HG02970 (cell line): ENCODE measurements around the gene DPCD.

Experiments
- ATAC-seq: cut with Tn5 transposase; IDR thresholded peaks from one replicate; pipeline ENCODE4 v1.9.1; 2021; ENCODE audit warnings: mild to moderate bottlenecking, moderate library complexity, moderate number of reproducible peaks; ENCODE audit not compliant: unreplicated experiment, low FRiP score

Gene DPCD

GRCh38 chr10:101587725-101588653, at the start of gene DPCD, which contains the start of gene POLL:
Gene DPCD (plus strand): TSS chr10:101588321. CDS start chr10:101588337, 16 bp downstream.
Gene POLL (minus strand): TSS chr10:101588257. CDS start chr10:101587360, 897 bp downstream.
- peak; percentile 82 for ATAC-seq

GRCh38 chr10:101538446-101538845, 49.7 kb upstream of the DPCD start:
- no peak for ATAC-seq

- no peak for ATAC-seq
Measured at GRCh38 chr10:101545898-101546297, 42.2 kb upstream of the DPCD start.

- ATAC-seq = no peak
Measured at GRCh38 chr10:101550965-101551364, 37.2 kb upstream of the DPCD start.

- ATAC-seq = no peak
Measured at GRCh38 chr10:101552442-101552841, 35.7 kb upstream of the DPCD start.

GRCh38 chr10:101557541-101557940, 30.6 kb upstream of the DPCD start:
- no peak for ATAC-seq

- no peak for ATAC-seq
Measured at GRCh38 chr10:101558204-101558603, 29.9 kb upstream of the DPCD start.

GRCh38 chr10:101558671-101559595, 29.2 kb upstream of the DPCD start:
- ATAC-seq = no peak

GRCh38 chr10:101559596-101560297, 28.4 kb upstream of the DPCD start:
- no peak for ATAC-seq

- no peak for ATAC-seq
Measured at GRCh38 chr10:101560298-101561067, 27.6 kb upstream of the DPCD start.

- no peak for ATAC-seq
Measured at GRCh38 chr10:101561068-101561915, 26.8 kb upstream of the DPCD start.

GRCh38 chr10:101562231-101562630, 25.9 kb upstream of the DPCD start:
- no peak for ATAC-seq

GRCh38 chr10:101563007-101563406, 25.1 kb upstream of the DPCD start:
- ATAC-seq = no peak

GRCh38 chr10:101563497-101564040, 24.6 kb upstream of the DPCD start:
- ATAC-seq = no peak

GRCh38 chr10:101564490-101564991, 23.6 kb upstream of the DPCD start:
- ATAC-seq = no peak

- no peak for ATAC-seq
Measured at GRCh38 chr10:101565370-101565900, 22.7 kb upstream of the DPCD start.

GRCh38 chr10:101565936-101566332, 22.2 kb upstream of the DPCD start:
- no peak for ATAC-seq
